H4 (cell line): ENCODE data around the gene NDUFS4. TPM values are rescaled to one million over a fixed set of nuclear protein-coding genes. Genes with fewer than 3 reads are reported as not detected.
A peak's percentile ranks its signal among the peaks of the same experiment; 100 is the strongest.
"Not testable (repeated sequence)": the region's sequence is repeated elsewhere in the genome, so short reads cannot be mapped to it uniquely, and the experiment has no call there.

Source experiments
- DNase-seq: peaks from one replicate; pipeline ENCODE4 v3.0.0-alpha.2; 2015; ENCODE audit warnings: low spot score
- total RNA-seq: library from RNA; depleted of rRNA; stranded (reverse); fragments of >200 nt; shearing (Covaris generic); gene quantifications from 2 replicates; pipeline ENCODE4 v1.2.3, GENCODE V29; 2014; rRNA removed

The NDUFS4 gene
- total RNA-seq, 1 experiment from 2014 or later: 193 TPM

GRCh38 chr5:53665313-53665712, 104.9 kb downstream of the NDUFS4 start:
- DNase-seq: not testable (repeated sequence)

- no peak for DNase-seq
These were observed 107.2 kb downstream of the NDUFS4 start for GRCh38 chr5:53667621-53668020.

- DNase-seq: no peak
These were observed 111.0 kb downstream of the NDUFS4 start for GRCh38 chr5:53671447-53671846.

- no peak for DNase-seq
These were observed 113.7 kb downstream of the NDUFS4 start for GRCh38 chr5:53674121-53674520.

GRCh38 chr5:53677632-53678031, 117.2 kb downstream of the NDUFS4 start:
- no peak for DNase-seq

GRCh38 chr5:53678981-53679660, 118.7 kb downstream of the NDUFS4 start:
- DNase-seq: no peak

GRCh38 chr5:53681079-53681478, 120.6 kb downstream of the NDUFS4 start:
- DNase-seq: no peak

GRCh38 chr5:53691014-53691413, 130.6 kb downstream of the NDUFS4 start:
- no peak for DNase-seq

GRCh38 chr5:53694520-53695022, 134.1 kb downstream of the NDUFS4 start:
- no peak for DNase-seq

- not testable (repeated sequence) for DNase-seq
These were observed 150.0 kb downstream of the NDUFS4 start for GRCh38 chr5:53710405-53710804.

- peak; percentile 90 for DNase-seq
These were observed 151.9 kb downstream of the NDUFS4 start for GRCh38 chr5:53712327-53712726.

- DNase-seq: peak; percentile 39
These were observed 153.7 kb downstream of the NDUFS4 start for GRCh38 chr5:53713978-53714666.

- DNase-seq: peak; percentile 44
These were observed 154.2 kb downstream of the NDUFS4 start for GRCh38 chr5:53714667-53715010.

- no peak for DNase-seq
These were observed 165.7 kb downstream of the NDUFS4 start for GRCh38 chr5:53726121-53726520.

- no peak for DNase-seq
These were observed 170.5 kb downstream of the NDUFS4 start for GRCh38 chr5:53730943-53731342.

Other genes with a start within 250 kb of the NDUFS4 start
- 13.6 and 16.7 TPM in 2 replicates for gene FST, start 80.0 kb upstream of the NDUFS4 start, total RNA-seq